ENCODE data around the gene GRK6.

GRCh38 chr5:177473443-177474001, 47.0 kb downstream of the GRK6 start, which contains the start of gene DBN1:
- TF ChIP-seq CTCF (IDR thresholded peaks at IDR 0.05; ENCODE audit: poor library complexity, severe bottlenecking) (no peak), REST (IDR thresholded peaks at IDR 0.05; ENCODE audit: borderline replicate concordance) (no peak), POLR2AphosphoS5 (IDR thresholded peaks at IDR 0.05) (peak; percentile 97), EZH2 (IDR thresholded peaks at IDR 0.05; ENCODE audit: borderline replicate concordance, insufficient read depth, low read length, poor library complexity, severe bottlenecking) (no peak), TAF1 (IDR thresholded peaks at IDR 0.05; ENCODE audit: low read depth) (peak; percentile 64)

Measured in neural cell (in vitro differentiated cells).